CD14-positive monocyte (primary cell): ENCODE results near the gene ATAD3A. TPM values are rescaled to one million over a fixed set of nuclear protein-coding genes. Genes with fewer than 3 reads are reported as not detected.

Source experiments
- DNase-seq, 3 donors: peaks; one replicate each; pipeline ENCODE4 v3.0.0-alpha.2; 2011 to 2022
- H2AFZ ChIP-seq: 2 replicates; pipeline ENCODE4 v1.6.0; 2012; ENCODE audit warnings: mild to moderate bottlenecking, low read depth, low read length, inconsistent platforms; ENCODE audit not compliant: insufficient read depth, poor library complexity, severe bottlenecking
- H3K27ac ChIP-seq, 2 donors: 1 replicate in 1 of 2; 2 replicates in 1 of 2; pipeline ENCODE4 v1.5.1; 2012 to 2013; ENCODE audit warnings: low read length in 2 of 2, control low read depth in 1 of 2, inconsistent platforms in 1 of 2, low read depth in 1 of 2, mild to moderate bottlenecking in 1 of 2
- H3K27me3 ChIP-seq, 2 donors: one replicate each; pipeline versions ENCODE4 v1.6.0 to v1.6.1; 2011 to 2013; ENCODE audit warnings: low read length in 2 of 2; ENCODE audit not compliant: control insufficient read depth in 2 of 2, insufficient read depth in 2 of 2
- H3K36me3 ChIP-seq, 2 donors: replicated peaks in 1 of 2; 1 replicate in 1 of 2; 2 replicates in 1 of 2; pipeline versions ENCODE4 v1.5.1 to v1.6.1; 2012 to 2013; ENCODE audit warnings: low read length in 2 of 2, control low read depth in 1 of 2, inconsistent platforms in 1 of 2, mild to moderate bottlenecking in 1 of 2; ENCODE audit not compliant: insufficient read depth in 2 of 2, control insufficient read depth in 1 of 2
- H3K4me1 ChIP-seq, 2 donors: 1 replicate in 1 of 2; 2 replicates in 1 of 2; pipeline versions ENCODE4 v1.5.1 to v1.6.1; 2012 to 2013; ENCODE audit warnings: low read length in 2 of 2, control low read depth in 1 of 2, inconsistent platforms in 1 of 2, mild to moderate bottlenecking in 1 of 2, moderate library complexity in 1 of 2; ENCODE audit not compliant: insufficient read depth in 2 of 2, control insufficient read depth in 1 of 2
- H3K4me2 ChIP-seq: replicated peaks from 2 replicates; pipeline ENCODE3; 2012; ENCODE audit warnings: low read length, moderate library complexity, mild to moderate bottlenecking; ENCODE audit not compliant: poor library complexity, severe bottlenecking; ENCODE audit errors: extremely low read depth
- H3K4me3 ChIP-seq, 3 experiments: fragments of 200-600 bp in 1 of 3; sonication (generic) in 1 of 3; replicated peaks in 1 of 3; 1 replicate in 2 of 3; 2 replicates in 1 of 3; pipeline ENCODE4 v1.5.1; 2011 to 2013; ENCODE audit warnings: low read length in 3 of 3, mild to moderate bottlenecking in 3 of 3, control low read depth in 2 of 3, low read depth in 2 of 3, inconsistent platforms in 1 of 3, moderate library complexity in 1 of 3
- H3K79me2 ChIP-seq: 2 replicates; pipeline ENCODE4 v1.6.0; 2012; ENCODE audit warnings: mild to moderate bottlenecking, control low read depth, inconsistent platforms, low read length, moderate library complexity; ENCODE audit not compliant: insufficient read depth
- H3K9ac ChIP-seq: 2 replicates; pipeline ENCODE4 v1.6.0; 2017; ENCODE audit warnings: low read length, mild to moderate bottlenecking; ENCODE audit not compliant: insufficient read depth, poor library complexity, severe bottlenecking
- H3K9me3 ChIP-seq, 2 donors: replicated peaks in 1 of 2; 1 replicate in 1 of 2; 2 replicates in 1 of 2; pipeline versions ENCODE4 v1.5.1 to v1.6.1; 2012 to 2013; ENCODE audit warnings: low read length in 2 of 2, control low read depth in 1 of 2; ENCODE audit not compliant: control insufficient read depth in 1 of 2, insufficient read depth in 1 of 2
- H4K20me1 ChIP-seq: 2 replicates; pipeline ENCODE4 v1.6.0; 2012; ENCODE audit warnings: mild to moderate bottlenecking, low read length, control low read depth, moderate library complexity; ENCODE audit not compliant: insufficient read depth
- H3K27ac Mint-ChIP-seq, 7 donors: one replicate each; pipeline ENCODE4 v1.8.0; 2020; ENCODE audit warnings: mild to moderate bottlenecking in 7 of 7, mixed read lengths in 7 of 7, moderate library complexity in 6 of 7, inconsistent platforms in 2 of 7
- H3K27me3 Mint-ChIP-seq, 3 donors: one replicate each; pipeline ENCODE4 v1.8.0; 2021 to 2022; ENCODE audit warnings: low read depth in 3 of 3, mild to moderate bottlenecking in 3 of 3, mixed read lengths in 3 of 3, moderate library complexity in 3 of 3, inconsistent platforms in 1 of 3
- H3K36me3 Mint-ChIP-seq, 2 donors: one replicate each; pipeline ENCODE4 v1.8.0; 2020; ENCODE audit warnings: mixed read lengths in 2 of 2, inconsistent platforms in 1 of 2, mild to moderate bottlenecking in 1 of 2
- H3K4me1 Mint-ChIP-seq: one replicate; pipeline ENCODE4 v1.8.0; 2020; ENCODE audit warnings: mild to moderate bottlenecking, mixed read lengths
- H3K4me3 Mint-ChIP-seq, 2 donors: one replicate each; pipeline ENCODE4 v1.8.0; 2020; ENCODE audit warnings: mild to moderate bottlenecking in 2 of 2, mixed read lengths in 2 of 2, moderate library complexity in 1 of 2
- H3K9me3 Mint-ChIP-seq, 7 donors: one replicate each; pipeline ENCODE4 v1.8.0; 2020 to 2022; ENCODE audit warnings: mixed read lengths in 7 of 7, mild to moderate bottlenecking in 6 of 7, moderate library complexity in 6 of 7, inconsistent platforms in 2 of 7
- CTCF ChIP-seq: fragments of 200-600 bp; IDR thresholded peaks from one replicate; pipeline ENCODE4 v1.8.0; 2022; ENCODE audit warnings: antibody characterized with exemption, mild to moderate bottlenecking
- WGBS: methylation state at CpG from one replicate; pipeline ENCODE4 v1.1.5; 2013; ENCODE audit warnings: missing lambda C conversion rate; ENCODE audit not compliant: insufficient coverage; 5-methylcytosine and 5-hydroxymethylcytosine counted together
- intact Hi-C, 2 donors: fragments of 100-400 bp; cut with micrococcal nuclease; formaldehyde crosslinking; loops; one replicate each; pipeline versions ENCODE4 v1.15.0 to v1.15.1; 2023
- polyA plus RNA-seq, 3 donors: library from polyadenylated mRNA; depleted of rRNA in 1 of 3; unstranded in 2 of 3; stranded (reverse) in 1 of 3; fragments of 300-500 nt in 2 of 3; fragments of >200 nt in 1 of 3; fragmentation: Illumina TruSeq in 2 of 3; gene quantifications; 1 replicate in 2 of 3; 2 replicates in 1 of 3; pipeline ENCODE4 v1.2.3, GENCODE V29; 2012 to 2021

ATAD3A gene
- polyA plus RNA-seq, 3 donors: 4.1 to 14.0 (median 6.4) TPM

- H3K4me1 Mint-ChIP-seq: peaks cover 4% of the 10 kb centered on the region
- Histone ChIP-seq H3K4me2 (no peak overlapping the region), H3K4me1 (no peaks in the 10 kb centered on the region), H3K27ac (no peak overlapping the region), H3K4me3 (no peak overlapping the region), H3K9ac (no peak overlapping the region), H3K27me3 (no peaks in the 10 kb centered on the region), H4K20me1 (peaks cover 96% of the 10 kb centered on the region), H3K79me2 (peaks cover 67% of the 10 kb centered on the region), H2AFZ (no peak overlapping the region), H3K9me3 (no peaks in the 10 kb centered on the region), H3K36me3 (peaks cover 56 to 79% of the 10 kb centered on the region in 2 donors)
- H3K27me3 Mint-ChIP-seq: peaks cover 0 to 4% (median 0%) of the 10 kb centered on the region in 3 donors
- H3K36me3 Mint-ChIP-seq: peaks cover 52 to 71% of the 10 kb centered on the region in 2 donors
- intact Hi-C loops: no loop called here
- DNase-seq: no peak
- peak overlapping the region in 1 of 7 donors; percentile 30 for H3K27ac Mint-ChIP-seq
- H3K4me3 Mint-ChIP-seq: no peak overlapping the region
- no peak for TF ChIP-seq CTCF
- 98% methylated on average over 17 of the region's 21 CpGs for WGBS
- H3K9me3 Mint-ChIP-seq: no peaks in the 10 kb centered on the region
Measured at GRCh38 chr1:1562556-1563195, 50.7 kb downstream of the ATAD3A start.

DNA sequence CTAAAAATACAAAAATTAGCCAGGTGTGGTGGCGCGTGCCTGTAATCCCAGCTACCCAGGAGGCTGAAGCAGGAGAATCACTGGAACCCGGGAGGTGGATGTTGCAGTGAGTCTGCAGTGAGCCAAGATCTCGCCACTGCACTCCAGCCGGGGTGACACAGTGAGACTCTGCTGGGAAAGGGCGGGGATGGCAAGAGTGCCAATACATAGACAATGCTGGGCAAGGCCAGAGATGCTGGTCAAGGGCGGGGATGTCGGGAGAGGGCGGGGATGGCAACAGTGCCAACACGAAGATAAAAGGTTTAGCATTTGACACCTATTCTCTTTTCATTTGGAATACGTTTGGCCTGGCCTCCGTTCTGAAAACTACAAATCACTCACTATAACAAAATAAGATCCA is 51.7 kb downstream of the ATAD3A start:
- H3K27ac Mint-ChIP-seq: peak overlapping the region in 1 of 7 donors; percentile 5
- H3K79me2 ChIP-seq: peaks cover 78% of the 10 kb centered on the region

More for the DNA sequence above, 51.7 kb downstream of the ATAD3A start:
- Histone ChIP-seq H3K9ac (no peak overlapping the region), H4K20me1 (peaks cover 98% of the 10 kb centered on the region), H3K27me3 (no peaks in the 10 kb centered on the region), H3K27ac (no peak overlapping the region), H3K4me2 (no peak overlapping the region), H3K4me1 (no peaks in the 10 kb centered on the region), H3K9me3 (no peaks in the 10 kb centered on the region), H2AFZ (no peak overlapping the region), H3K4me3 (no peak overlapping the region), H3K36me3 (peaks cover 56 to 84% of the 10 kb centered on the region in 2 donors)
- Mint-ChIP-seq H3K27me3 (peaks cover 0 to 4% (median 0%) of the 10 kb centered on the region in 3 donors), H3K4me1 (peaks cover 4% of the 10 kb centered on the region), H3K4me3 (no peak overlapping the region), H3K9me3 (no peaks in the 10 kb centered on the region), H3K36me3 (peaks cover 52 to 72% of the 10 kb centered on the region in 2 donors)
- DNase-seq: no peak
- TF ChIP-seq CTCF: no peak
- intact Hi-C loops: no loop called here
- 97% methylated on average over 12 of the region's 12 CpGs for WGBS
